Stomach (tissue), 4 donors: ENCODE measurements around the gene DPF3.

ENCODE experiments used
- CTCF ChIP-seq, 7 experiments: fragments of 450-650 bp in 4 of 7; fragments of 200-600 bp in 3 of 7; sonication (generic) in 3 of 7; IDR thresholded peaks; one replicate each; pipeline ENCODE4 v1.5.1; 2016 to 2019; ENCODE audit warnings: antibody characterized with exemption in 7 of 7, control low read depth in 2 of 7, mild to moderate bottlenecking in 1 of 7
- EP300 ChIP-seq: sonication (generic); formaldehyde crosslinking; IDR thresholded peaks from one replicate; pipeline ENCODE4 v1.6.1; 2017; ENCODE audit warnings: antibody characterized with exemption
- POLR2A ChIP-seq, 4 donors: fragments of 450-650 bp; IDR thresholded peaks; one replicate each; pipeline ENCODE4 v1.6.1; 2016; ENCODE audit warnings: antibody characterized with exemption in 4 of 4, control low read depth in 2 of 4, mild to moderate bottlenecking in 1 of 4, moderate library complexity in 1 of 4

- TF ChIP-seq EP300: no peak
- no peak for TF ChIP-seq POLR2A (IDR thresholded peaks at IDR 0.05)
- TF ChIP-seq CTCF (IDR thresholded peaks at IDR 0.05): no peak
These were observed 249.0 kb downstream of the DPF3 start for GRCh38 chr14:72644758-72645489.
